ENCODE results near the gene PIGN.

The PIGN gene

DNA sequence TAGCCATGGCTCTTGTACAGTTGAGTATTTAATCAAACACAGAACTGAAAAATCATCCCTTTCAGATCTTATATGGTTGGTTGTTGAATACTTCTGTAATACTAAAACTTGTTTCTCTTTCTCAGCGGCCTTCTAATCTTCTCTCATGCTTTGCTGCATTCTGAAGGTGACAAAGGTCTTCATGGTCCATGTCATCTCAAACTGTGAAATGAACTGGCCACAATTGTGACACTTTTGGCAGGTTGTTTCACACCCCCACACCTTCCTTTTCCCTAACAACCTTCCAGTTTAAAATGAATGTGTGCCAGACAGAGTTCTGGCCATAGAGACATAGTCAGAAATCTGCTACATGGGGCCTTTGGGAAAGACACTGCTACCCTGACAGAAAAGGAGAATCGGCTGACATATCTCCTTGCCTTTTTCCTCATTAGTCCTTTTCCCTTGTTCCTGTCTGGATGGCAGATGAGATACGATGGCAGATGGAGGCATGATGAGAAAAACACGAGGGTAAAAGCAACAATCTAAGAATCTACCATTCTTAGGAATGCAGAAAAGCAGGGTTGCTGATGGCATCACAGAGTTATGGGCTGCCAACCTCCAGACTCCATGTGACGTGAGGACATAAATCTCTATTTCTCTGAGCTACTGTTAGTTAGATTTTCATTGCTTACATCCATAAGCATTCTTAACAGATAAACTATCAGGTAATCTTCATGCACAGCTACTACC is 106.5 kb downstream of the PIGN start:
- H3K27ac ChIP-seq (ENCODE audit: low read length): no peak overlapping the region
- no peaks in the 10 kb centered on the region for H3K4me1 ChIP-seq (ENCODE audit: control insufficient read depth in 1 of 2, insufficient read depth in 2 of 2, low read length in 2 of 2)
- H3K4me3 ChIP-seq (ENCODE audit: low read depth in 1 of 2, low read length in 2 of 2): no peak overlapping the region
- peaks cover 4 to 9% of the 10 kb centered on the region in 2 donors for H3K36me3 ChIP-seq (ENCODE audit: control insufficient read depth in 1 of 2, insufficient read depth in 2 of 2, low read length in 2 of 2)
- no peaks in the 10 kb centered on the region for H3K9me3 ChIP-seq (ENCODE audit: control insufficient read depth in 1 of 2, low read length in 2 of 2)
- no peaks in the 10 kb centered on the region for H3K27me3 ChIP-seq (ENCODE audit: low read depth, low read length)

DNA sequence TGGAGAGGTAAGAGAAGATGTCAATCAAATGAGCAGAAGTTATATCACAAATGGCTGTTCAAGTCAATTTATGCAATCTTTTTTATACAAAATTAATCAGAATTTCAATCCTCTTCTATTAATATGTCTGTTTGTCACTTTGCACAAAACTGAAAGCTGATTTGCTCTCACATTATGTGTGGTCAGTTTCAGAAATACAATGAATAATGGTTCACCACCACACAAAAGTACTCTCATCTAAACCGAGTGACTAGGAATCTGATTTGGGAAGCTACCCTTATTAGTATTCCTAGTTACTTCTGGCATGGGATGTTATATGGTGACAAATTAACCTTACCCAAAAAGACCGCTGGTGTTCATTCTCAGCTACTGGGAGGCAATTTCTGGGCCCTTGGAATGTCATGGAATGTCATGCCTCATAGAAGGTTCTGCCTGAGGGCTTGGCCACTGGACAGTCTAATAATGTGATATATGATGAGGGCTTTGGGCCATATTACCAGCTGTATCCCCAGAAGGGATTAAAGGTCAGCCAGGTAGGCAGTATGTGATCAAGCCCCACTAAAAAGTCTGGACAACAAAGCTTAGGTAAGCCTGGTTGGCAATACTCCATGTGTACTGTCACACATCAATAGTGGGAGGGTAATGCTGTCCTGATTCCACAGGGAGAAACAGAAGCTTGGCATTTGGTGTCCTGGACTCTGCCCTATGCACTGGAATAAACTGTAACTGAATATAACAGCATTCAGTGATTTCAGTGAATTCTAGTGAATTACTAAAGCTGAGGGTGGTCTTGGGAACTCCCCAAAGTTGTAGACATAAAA is 113.2 kb downstream of the PIGN start:
- Histone ChIP-seq H3K27ac (ENCODE audit: low read length) (no peak overlapping the region), H3K36me3 (ENCODE audit: control insufficient read depth in 1 of 2, insufficient read depth in 2 of 2, low read length in 2 of 2) (no peaks in the 10 kb centered on the region), H3K4me3 (ENCODE audit: low read depth in 1 of 2, low read length in 2 of 2) (no peak overlapping the region), H3K9me3 (ENCODE audit: control insufficient read depth in 1 of 2, low read length in 2 of 2) (no peaks in the 10 kb centered on the region), H3K27me3 (ENCODE audit: low read depth, low read length) (no peaks in the 10 kb centered on the region), H3K4me1 (ENCODE audit: control insufficient read depth in 1 of 2, insufficient read depth in 2 of 2, low read length in 2 of 2) (no peaks in the 10 kb centered on the region)

DNA sequence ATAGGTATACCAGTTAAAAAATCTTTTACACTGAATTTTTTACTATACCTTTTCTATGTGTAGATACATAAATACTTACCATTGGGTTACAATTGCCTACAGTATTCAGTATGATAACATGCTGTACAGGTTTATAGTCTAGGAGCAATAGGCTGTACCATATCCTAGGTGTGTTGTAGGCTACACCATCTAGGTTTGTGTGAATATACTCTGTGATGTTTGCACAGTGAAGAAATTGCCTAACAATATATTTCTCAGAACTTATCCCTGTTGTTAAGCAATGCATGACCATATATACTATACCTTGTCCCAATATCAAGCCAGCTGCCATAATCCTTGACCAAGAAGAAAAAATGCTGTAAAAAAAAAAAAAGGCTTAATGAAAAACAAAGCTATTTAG is 114.5 kb downstream of the PIGN start:
- Histone ChIP-seq H3K36me3 (ENCODE audit: control insufficient read depth in 1 of 2, insufficient read depth in 2 of 2, low read length in 2 of 2) (peaks cover 0 to 5% of the 10 kb centered on the region in 2 donors), H3K27me3 (ENCODE audit: low read depth, low read length) (no peaks in the 10 kb centered on the region), H3K9me3 (ENCODE audit: control insufficient read depth in 1 of 2, low read length in 2 of 2) (no peaks in the 10 kb centered on the region), H3K4me1 (ENCODE audit: control insufficient read depth in 1 of 2, insufficient read depth in 2 of 2, low read length in 2 of 2) (no peaks in the 10 kb centered on the region), H3K4me3 (ENCODE audit: low read depth in 1 of 2, low read length in 2 of 2) (no peak overlapping the region), H3K27ac (ENCODE audit: low read length) (no peak overlapping the region)

DNA sequence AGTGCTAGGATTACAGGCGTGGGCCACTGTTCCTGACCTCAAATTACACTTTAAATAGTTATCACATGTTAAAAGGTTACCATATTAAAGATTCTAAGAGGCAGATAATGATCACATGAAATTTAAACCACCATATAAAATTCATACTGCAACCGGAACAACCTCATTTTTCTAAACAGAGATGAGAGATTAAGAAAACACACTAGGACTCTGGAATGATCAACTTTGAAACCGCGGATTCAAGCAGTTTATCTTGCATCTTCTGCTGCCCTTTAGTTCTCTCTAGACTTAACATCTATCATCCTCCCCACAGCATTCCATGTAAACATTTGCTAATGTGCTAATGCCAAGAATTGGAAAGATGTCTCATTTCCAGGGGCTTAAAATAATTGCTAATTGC is 115.8 kb downstream of the PIGN start:
- Histone ChIP-seq H3K27me3 (ENCODE audit: low read depth, low read length) (no peaks in the 10 kb centered on the region), H3K4me1 (ENCODE audit: control insufficient read depth in 1 of 2, insufficient read depth in 2 of 2, low read length in 2 of 2) (no peaks in the 10 kb centered on the region), H3K4me3 (ENCODE audit: low read depth in 1 of 2, low read length in 2 of 2) (no peak overlapping the region), H3K27ac (ENCODE audit: low read length) (no peak overlapping the region), H3K36me3 (ENCODE audit: control insufficient read depth in 1 of 2, insufficient read depth in 2 of 2, low read length in 2 of 2) (peaks cover 0 to 5% of the 10 kb centered on the region in 2 donors), H3K9me3 (ENCODE audit: control insufficient read depth in 1 of 2, low read length in 2 of 2) (no peaks in the 10 kb centered on the region)

DNA sequence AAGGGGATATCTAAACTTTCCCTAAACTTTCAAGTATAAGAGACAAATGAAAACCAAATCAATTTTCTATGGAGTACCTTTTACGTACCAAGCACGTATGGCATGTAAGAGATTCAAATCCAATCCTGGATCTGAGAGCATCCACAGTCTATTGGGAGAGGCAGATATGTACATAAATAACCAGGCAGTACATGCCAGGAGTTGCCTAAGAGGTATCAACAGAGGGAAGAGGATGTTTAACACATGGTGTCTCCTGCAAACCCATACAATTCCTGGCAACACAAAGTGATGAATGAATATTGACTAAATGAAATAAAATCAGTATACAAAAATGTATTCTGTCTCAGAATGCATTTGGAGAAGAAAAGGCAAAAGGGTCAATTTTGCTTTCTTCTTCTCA is 116.6 kb downstream of the PIGN start:
- Histone ChIP-seq H3K36me3 (ENCODE audit: control insufficient read depth in 1 of 2, insufficient read depth in 2 of 2, low read length in 2 of 2) (peaks cover 0 to 5% of the 10 kb centered on the region in 2 donors), H3K27me3 (ENCODE audit: low read depth, low read length) (no peaks in the 10 kb centered on the region), H3K27ac (ENCODE audit: low read length) (no peak overlapping the region), H3K4me1 (ENCODE audit: control insufficient read depth in 1 of 2, insufficient read depth in 2 of 2, low read length in 2 of 2) (no peaks in the 10 kb centered on the region), H3K9me3 (ENCODE audit: control insufficient read depth in 1 of 2, low read length in 2 of 2) (no peaks in the 10 kb centered on the region), H3K4me3 (ENCODE audit: low read depth in 1 of 2, low read length in 2 of 2) (no peak overlapping the region)

DNA sequence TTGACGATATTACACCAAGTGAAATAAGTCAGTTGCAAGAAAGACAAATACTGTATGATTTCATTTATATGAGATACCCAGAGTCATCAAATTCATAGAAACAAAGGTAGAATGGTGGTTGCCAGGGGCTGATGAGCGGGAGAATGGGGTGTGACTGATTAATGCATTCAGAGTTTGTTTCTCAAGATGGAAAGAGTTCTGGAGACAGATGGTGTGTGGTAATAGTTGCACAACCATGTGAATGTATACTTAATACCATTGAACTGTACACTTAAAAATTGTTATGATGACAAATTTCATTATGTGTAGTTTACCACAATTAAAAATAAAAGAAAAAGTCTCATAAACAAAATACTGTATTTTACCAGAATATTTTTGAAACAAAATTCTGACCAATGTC is 117.3 kb downstream of the PIGN start:
- no peaks in the 10 kb centered on the region for H3K9me3 ChIP-seq (ENCODE audit: control insufficient read depth in 1 of 2, low read length in 2 of 2)
- H3K4me1 ChIP-seq (ENCODE audit: control insufficient read depth in 1 of 2, insufficient read depth in 2 of 2, low read length in 2 of 2): no peaks in the 10 kb centered on the region
- H3K4me3 ChIP-seq (ENCODE audit: low read depth in 1 of 2, low read length in 2 of 2): no peak overlapping the region
- peaks cover 0 to 5% of the 10 kb centered on the region in 2 donors for H3K36me3 ChIP-seq (ENCODE audit: control insufficient read depth in 1 of 2, insufficient read depth in 2 of 2, low read length in 2 of 2)
- no peaks in the 10 kb centered on the region for H3K27me3 ChIP-seq (ENCODE audit: low read depth, low read length)
- no peak overlapping the region for H3K27ac ChIP-seq (ENCODE audit: low read length)

DNA sequence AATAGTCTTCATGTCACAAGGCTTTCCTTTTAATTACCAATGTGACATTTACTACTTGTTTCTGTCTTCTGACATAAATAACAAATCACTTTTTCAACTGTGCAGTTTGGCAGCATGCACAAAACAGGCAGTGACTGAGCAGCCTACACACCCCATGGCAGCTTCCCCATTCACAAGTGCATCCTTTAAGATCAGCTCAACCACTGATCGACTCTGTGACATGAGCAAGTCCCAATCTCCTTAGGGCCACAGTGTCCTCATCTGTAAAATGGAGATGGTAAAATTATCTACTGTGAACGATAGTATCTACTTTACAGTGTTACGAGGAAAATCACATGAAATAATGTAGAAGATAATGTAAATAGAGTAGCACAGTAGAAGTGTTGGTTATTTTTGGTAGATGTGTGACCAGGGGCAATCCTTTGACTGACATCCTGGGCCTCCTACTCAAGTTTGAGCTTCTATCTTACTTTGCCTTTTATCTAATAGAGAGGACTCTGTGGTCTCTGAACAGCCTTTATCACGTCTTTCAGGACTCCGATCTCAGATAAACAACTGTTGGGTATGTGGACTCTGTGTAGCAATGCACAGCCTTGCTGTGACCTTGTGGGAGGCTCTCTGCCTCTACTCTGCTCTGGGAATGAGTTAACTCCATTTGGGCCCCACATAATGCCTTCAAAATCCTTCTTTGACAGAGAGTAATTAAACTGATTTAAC is 120.6 kb downstream of the PIGN start:
- no peaks in the 10 kb centered on the region for H3K4me1 ChIP-seq (ENCODE audit: control insufficient read depth in 1 of 2, insufficient read depth in 2 of 2, low read length in 2 of 2)
- H3K27me3 ChIP-seq (ENCODE audit: low read depth, low read length): no peaks in the 10 kb centered on the region
- peaks cover 0 to 5% of the 10 kb centered on the region in 2 donors for H3K36me3 ChIP-seq (ENCODE audit: control insufficient read depth in 1 of 2, insufficient read depth in 2 of 2, low read length in 2 of 2)
- no peak overlapping the region for H3K4me3 ChIP-seq (ENCODE audit: low read depth in 1 of 2, low read length in 2 of 2)
- H3K9me3 ChIP-seq (ENCODE audit: control insufficient read depth in 1 of 2, low read length in 2 of 2): no peaks in the 10 kb centered on the region
- H3K27ac ChIP-seq (ENCODE audit: low read length): no peak overlapping the region

DNA sequence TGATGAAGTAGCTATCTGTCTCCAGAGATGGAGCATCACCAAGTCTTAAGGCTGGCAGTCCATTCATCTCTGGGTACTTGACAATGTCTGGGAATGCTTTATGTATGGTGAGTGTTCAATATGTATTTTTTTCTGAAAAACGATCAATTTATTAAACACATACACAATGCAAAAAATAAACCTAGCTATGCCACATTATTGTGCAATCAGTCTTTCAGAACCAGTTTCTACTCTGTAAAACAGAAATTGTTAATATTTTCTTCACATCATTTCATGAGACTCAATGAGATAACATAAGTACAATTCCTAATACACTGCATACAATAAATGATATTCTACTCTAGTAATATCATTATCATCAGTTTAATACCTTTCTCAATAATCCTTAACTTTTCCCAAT is 122.5 kb downstream of the PIGN start:
- no peaks in the 10 kb centered on the region for H3K4me1 ChIP-seq (ENCODE audit: control insufficient read depth in 1 of 2, insufficient read depth in 2 of 2, low read length in 2 of 2)
- H3K36me3 ChIP-seq (ENCODE audit: control insufficient read depth in 1 of 2, insufficient read depth in 2 of 2, low read length in 2 of 2): peaks cover 0 to 6% of the 10 kb centered on the region in 2 donors
- H3K27me3 ChIP-seq (ENCODE audit: low read depth, low read length): no peaks in the 10 kb centered on the region
- H3K4me3 ChIP-seq (ENCODE audit: low read depth in 1 of 2, low read length in 2 of 2): no peak overlapping the region
- no peak overlapping the region for H3K27ac ChIP-seq (ENCODE audit: low read length)
- H3K9me3 ChIP-seq (ENCODE audit: control insufficient read depth in 1 of 2, low read length in 2 of 2): no peaks in the 10 kb centered on the region

DNA sequence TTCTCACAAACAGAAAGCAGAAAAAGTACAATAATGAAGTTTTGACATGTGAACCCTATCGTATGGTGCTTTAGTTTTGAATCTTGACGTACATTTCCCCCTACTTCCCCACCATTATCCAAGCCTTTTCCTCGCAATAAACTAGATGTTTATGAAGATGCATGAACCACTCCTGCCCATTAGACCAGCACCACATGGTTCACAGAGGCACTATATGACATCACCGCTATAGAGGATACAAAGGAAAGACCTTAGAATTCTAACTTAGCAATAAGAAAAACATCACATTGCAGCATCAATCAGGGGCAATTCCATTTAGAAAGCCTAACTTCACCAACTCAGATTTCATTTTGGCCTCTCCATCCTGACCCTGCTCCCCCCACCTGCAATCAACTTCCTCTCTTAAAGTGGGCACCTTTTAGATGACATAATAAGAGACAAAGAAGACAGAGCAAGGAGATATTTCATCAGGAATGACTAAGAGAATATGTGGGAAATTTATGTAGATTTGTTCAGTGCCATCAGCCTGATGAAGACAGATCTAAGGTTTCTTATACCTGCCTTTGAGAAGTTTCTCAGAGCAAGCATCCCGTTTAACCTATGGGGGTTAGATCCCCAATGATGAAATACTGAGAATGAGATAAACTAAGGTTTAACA is 124.9 kb downstream of the PIGN start:
- Histone ChIP-seq H3K4me1 (ENCODE audit: control insufficient read depth in 1 of 2, insufficient read depth in 2 of 2, low read length in 2 of 2) (no peaks in the 10 kb centered on the region), H3K4me3 (ENCODE audit: low read depth in 1 of 2, low read length in 2 of 2) (no peak overlapping the region), H3K27ac (ENCODE audit: low read length) (no peak overlapping the region), H3K9me3 (ENCODE audit: control insufficient read depth in 1 of 2, low read length in 2 of 2) (no peaks in the 10 kb centered on the region), H3K27me3 (ENCODE audit: low read depth, low read length) (no peaks in the 10 kb centered on the region), H3K36me3 (ENCODE audit: control insufficient read depth in 1 of 2, insufficient read depth in 2 of 2, low read length in 2 of 2) (peaks cover 0 to 7% of the 10 kb centered on the region in 2 donors)

DNA sequence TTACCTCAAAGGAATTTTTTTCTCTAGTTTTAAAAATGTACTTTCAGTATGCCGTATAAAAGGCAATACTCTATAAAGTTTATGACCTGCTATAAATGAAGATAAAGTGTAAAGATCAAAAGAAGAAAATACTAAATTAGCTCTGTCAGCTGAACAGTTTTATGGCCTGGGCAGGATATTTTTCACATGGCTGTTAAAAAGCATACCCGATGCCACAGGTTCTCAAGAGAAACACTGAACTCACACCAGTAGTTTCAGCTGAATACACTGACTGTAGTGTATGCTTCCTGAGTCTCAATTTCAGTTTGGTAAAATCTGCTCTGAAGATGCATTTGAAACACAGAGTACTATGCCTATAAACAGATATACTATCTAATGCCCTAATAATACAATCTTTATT is 126.0 kb downstream of the PIGN start:
- Histone ChIP-seq H3K4me3 (ENCODE audit: low read depth in 1 of 2, low read length in 2 of 2) (no peak overlapping the region), H3K27me3 (ENCODE audit: low read depth, low read length) (no peaks in the 10 kb centered on the region), H3K9me3 (ENCODE audit: control insufficient read depth in 1 of 2, low read length in 2 of 2) (no peaks in the 10 kb centered on the region), H3K27ac (ENCODE audit: low read length) (no peak overlapping the region), H3K4me1 (ENCODE audit: control insufficient read depth in 1 of 2, insufficient read depth in 2 of 2, low read length in 2 of 2) (no peaks in the 10 kb centered on the region), H3K36me3 (ENCODE audit: control insufficient read depth in 1 of 2, insufficient read depth in 2 of 2, low read length in 2 of 2) (peaks cover 0 to 10% of the 10 kb centered on the region in 2 donors)
